ENCODE results near the gene PRPSAP1.

PRPSAP1 gene

DNA sequence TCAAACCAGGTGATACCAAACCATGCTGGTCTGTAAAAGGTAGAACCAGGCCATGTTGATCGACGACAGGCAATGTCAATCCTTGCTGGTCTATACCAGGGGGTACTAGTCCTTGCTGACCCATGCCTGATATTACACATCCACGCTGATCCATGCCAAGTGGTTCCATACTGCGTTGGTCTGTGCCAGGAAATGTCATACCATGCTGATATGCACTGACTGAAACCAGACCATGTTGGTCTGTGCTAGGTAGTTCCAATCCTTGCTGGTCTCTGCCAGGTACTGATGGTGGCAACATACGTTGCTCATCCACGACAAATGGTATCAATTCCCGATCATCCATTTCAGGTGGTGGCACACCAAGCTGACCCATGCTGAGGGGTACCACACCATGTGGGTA, 60.6 kb downstream of the PRPSAP1 start:
- H3K4me3 Mint-ChIP-seq, result no peak overlapping the region
- H3K27me3 Mint-ChIP-seq, result no peaks in the 10 kb centered on the region

GRCh38 chr17:76292567-76292966, 61.1 kb downstream of the PRPSAP1 start:
- H3K4me3 Mint-ChIP-seq, result no peak overlapping the region
- no peaks in the 10 kb centered on the region for H3K27me3 Mint-ChIP-seq
- H3K36me3 Mint-ChIP-seq, result no peaks in the 10 kb centered on the region
- H3K27ac Mint-ChIP-seq, result no peak overlapping the region
- no peaks in the 10 kb centered on the region for H3K4me1 Mint-ChIP-seq (ENCODE audit: low read depth)
- H3K9me3 Mint-ChIP-seq (ENCODE audit: low read depth), result no peaks in the 10 kb centered on the region

More for the DNA sequence above, 60.6 kb downstream of the PRPSAP1 start:
- no peaks in the 10 kb centered on the region for H3K4me1 Mint-ChIP-seq (ENCODE audit: low read depth)
- H3K9me3 Mint-ChIP-seq (ENCODE audit: low read depth), result no peaks in the 10 kb centered on the region
- H3K36me3 Mint-ChIP-seq, result no peaks in the 10 kb centered on the region
- no peak overlapping the region for H3K27ac Mint-ChIP-seq

DNA sequence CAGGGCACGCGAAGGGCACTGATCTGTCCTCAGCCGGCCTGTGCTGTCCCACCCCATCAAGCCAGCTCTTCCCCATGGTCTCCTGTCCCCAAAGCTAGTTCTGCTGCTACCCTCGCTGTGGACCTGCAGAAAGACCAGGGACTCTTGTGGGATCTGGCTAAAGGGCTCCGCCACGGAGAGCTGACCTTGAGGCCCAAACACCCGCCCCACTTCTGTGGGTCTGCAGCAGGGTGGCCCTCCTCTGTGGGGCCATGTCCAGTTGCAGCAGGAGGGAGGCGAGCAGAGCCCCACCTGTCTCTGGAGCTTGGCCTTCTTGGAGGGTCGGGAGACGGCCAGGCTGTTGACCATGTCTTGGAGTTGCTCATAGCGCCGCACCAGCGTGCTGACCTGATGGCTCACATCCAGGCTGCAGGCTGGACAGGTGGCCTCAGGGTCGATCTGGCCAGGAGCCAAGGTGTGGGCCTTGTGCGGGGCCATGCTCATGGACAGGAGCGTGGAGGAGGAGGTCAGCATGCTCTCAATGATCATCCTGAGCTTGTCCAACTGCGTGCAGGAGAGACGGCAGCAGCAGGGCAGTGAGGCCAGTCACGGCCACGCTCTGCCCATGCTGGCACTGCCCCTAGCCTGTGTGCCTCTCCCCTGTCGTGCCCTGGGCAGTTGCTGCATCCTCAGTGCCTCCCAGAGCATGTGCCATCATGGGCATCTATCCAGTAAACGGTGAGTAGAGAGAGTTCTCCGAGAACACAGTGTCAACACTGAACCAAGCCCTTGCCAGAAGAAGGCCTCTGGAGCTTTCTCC, 71.9 kb downstream of the PRPSAP1 start:
- Mint-ChIP-seq H3K27me3 (no peaks in the 10 kb centered on the region), H3K4me3 (no peak overlapping the region), H3K4me1 (ENCODE audit: low read depth) (peaks cover 11% of the 10 kb centered on the region), H3K9me3 (ENCODE audit: low read depth) (no peaks in the 10 kb centered on the region), H3K27ac (no peak overlapping the region), H3K36me3 (no peaks in the 10 kb centered on the region)

DNA sequence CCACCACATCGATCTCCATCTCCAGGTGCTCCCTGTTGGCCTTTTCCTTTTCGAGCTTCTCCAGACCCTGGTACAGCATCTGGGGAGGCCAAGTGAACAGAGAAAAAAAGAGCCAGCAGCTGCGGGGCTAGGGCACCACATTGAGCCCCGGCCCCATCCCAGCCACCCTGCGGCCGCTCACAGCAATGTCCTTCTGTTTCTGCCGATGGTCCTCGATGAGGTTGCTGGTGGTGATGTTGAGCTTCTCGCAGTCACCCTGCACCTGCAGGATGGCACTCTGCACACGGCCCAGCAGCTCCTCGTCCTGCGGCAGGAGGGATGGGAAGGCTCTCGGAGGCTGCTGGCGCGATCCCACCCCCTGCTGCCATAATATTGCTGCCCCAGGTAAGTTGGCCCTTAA, 73.1 kb downstream of the PRPSAP1 start:
- Mint-ChIP-seq H3K4me1 (ENCODE audit: low read depth) (peaks cover 19% of the 10 kb centered on the region), H3K4me3 (no peak overlapping the region), H3K9me3 (ENCODE audit: low read depth) (no peaks in the 10 kb centered on the region), H3K36me3 (no peaks in the 10 kb centered on the region), H3K27ac (no peak overlapping the region), H3K27me3 (no peaks in the 10 kb centered on the region)

DNA sequence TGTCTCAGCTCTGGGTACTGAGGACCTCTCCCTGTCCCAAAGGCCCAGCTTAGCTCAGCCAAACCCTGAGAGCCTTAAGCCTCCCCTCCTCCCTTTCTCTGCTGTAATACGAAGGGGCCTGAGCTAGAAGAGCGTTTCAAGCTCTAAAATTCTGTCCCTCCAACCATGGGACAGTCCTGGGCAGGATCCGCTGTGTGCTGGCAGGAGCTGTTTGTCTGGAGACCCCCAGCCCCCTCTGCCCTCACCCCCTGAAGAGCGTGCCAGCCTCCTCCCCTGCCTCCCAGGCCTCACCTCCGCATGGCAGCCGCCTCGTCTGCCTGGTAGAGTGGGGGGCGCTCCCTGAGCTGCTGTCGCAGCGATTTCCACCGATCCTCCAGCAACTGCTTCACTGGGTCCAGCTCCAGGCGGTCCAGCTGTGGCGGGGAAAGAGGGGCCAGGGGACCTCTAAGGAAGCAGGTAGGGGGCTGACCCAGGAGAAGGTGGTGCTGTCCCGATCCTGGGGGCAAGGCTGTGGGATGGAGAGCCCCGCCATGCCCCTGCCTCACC, 73.9 kb downstream of the PRPSAP1 start:
- H3K9me3 Mint-ChIP-seq (ENCODE audit: low read depth), result no peaks in the 10 kb centered on the region
- peaks cover 26% of the 10 kb centered on the region for H3K4me1 Mint-ChIP-seq (ENCODE audit: low read depth)
- H3K27ac Mint-ChIP-seq, result no peak overlapping the region
- no peaks in the 10 kb centered on the region for H3K27me3 Mint-ChIP-seq
- no peaks in the 10 kb centered on the region for H3K36me3 Mint-ChIP-seq
- no peak overlapping the region for H3K4me3 Mint-ChIP-seq

DNA sequence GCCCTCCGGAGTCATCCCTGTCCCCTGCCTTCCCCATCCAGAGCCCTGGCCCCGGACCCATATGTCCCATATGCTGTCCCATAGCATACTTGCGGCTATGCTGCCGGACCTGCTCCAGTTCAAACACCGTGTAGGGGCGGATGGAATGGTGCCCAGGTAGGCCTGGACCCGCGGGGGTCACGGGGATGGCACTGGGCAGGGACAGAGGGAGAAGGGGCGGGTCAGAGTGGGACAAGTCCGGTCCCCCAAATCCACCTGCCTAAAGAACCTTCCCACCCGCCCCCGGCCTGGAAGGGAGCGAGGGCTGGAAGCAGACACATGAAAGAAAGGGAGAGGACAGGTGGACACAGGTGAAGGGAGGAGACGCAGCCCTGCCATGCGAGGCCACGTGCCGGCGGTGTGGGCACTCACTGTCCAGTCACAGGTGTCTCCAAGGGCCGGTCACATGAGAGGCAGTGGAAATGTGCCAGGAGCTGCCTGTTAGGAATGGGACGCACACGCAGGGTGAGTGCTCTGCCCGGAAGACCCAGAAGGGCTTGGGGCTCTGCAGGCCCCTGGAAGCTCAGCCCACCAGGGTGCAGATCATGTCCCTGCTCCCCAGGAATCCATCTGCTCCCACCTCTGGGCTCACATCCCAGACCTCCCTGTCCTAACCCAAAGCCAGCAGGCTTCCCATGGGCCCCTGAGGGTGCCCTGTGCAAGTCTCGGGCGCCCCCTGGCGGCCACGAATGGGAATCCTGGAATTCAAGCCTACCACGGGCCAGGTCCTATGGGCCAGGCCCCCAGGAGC, 74.6 kb downstream of the PRPSAP1 start:
- Mint-ChIP-seq H3K27ac (no peak overlapping the region), H3K27me3 (no peaks in the 10 kb centered on the region), H3K4me3 (no peak overlapping the region), H3K4me1 (ENCODE audit: low read depth) (peaks cover 32% of the 10 kb centered on the region), H3K36me3 (no peaks in the 10 kb centered on the region), H3K9me3 (ENCODE audit: low read depth) (no peaks in the 10 kb centered on the region)

DNA sequence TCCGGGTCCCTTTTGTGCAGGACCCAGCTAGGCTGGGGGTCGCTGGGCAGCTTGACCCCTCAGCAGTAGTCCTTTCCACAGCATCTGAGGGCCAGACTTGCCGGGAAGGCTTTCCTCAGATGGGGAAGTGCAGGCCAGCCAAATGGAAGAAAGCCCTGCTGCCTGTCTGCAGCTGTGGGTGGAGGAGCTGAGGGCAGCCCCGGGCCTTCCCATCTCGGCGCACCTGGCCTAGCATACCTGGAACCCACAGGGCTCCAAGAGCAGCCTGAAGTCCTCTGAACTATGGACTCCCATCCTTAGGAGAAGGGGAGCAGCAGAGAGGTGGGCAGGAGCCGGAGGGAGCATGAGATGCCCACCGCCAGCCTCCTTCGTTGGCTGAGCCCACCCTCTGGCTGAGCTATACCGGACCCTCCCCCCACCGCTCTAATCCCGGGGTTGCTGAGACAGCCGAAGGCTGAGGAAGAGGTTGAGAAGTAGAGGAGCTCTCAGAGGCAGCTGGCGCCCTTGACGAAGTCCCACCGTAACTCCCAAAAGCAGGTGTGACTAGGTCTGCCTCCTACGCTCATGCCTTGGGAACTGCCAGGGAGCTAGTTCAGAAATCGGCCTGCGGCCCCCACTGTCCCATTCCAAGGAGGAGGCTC, 75.3 kb downstream of the PRPSAP1 start:
- H3K4me1 Mint-ChIP-seq (ENCODE audit: low read depth), result peaks cover 39% of the 10 kb centered on the region
- no peak overlapping the region for H3K4me3 Mint-ChIP-seq
- H3K27ac Mint-ChIP-seq, result no peak overlapping the region
- H3K36me3 Mint-ChIP-seq, result no peaks in the 10 kb centered on the region
- H3K9me3 Mint-ChIP-seq (ENCODE audit: low read depth), result no peaks in the 10 kb centered on the region
- no peaks in the 10 kb centered on the region for H3K27me3 Mint-ChIP-seq

- Mint-ChIP-seq H3K36me3 (no peaks in the 10 kb centered on the region), H3K27ac (peak overlapping the region; percentile 50), H3K4me3 (no peak overlapping the region), H3K9me3 (ENCODE audit: low read depth) (no peaks in the 10 kb centered on the region), H3K4me1 (ENCODE audit: low read depth) (peaks cover 43% of the 10 kb centered on the region), H3K27me3 (no peaks in the 10 kb centered on the region)
These were observed 76.1 kb downstream of the PRPSAP1 start for GRCh38 chr17:76277300-76278267.

- peaks cover 43% of the 10 kb centered on the region for H3K4me1 Mint-ChIP-seq (ENCODE audit: low read depth)
- no peaks in the 10 kb centered on the region for H3K27me3 Mint-ChIP-seq
- H3K36me3 Mint-ChIP-seq, result no peaks in the 10 kb centered on the region
- H3K27ac Mint-ChIP-seq, result peak overlapping the region; percentile 58
- no peak overlapping the region for H3K4me3 Mint-ChIP-seq
- no peaks in the 10 kb centered on the region for H3K9me3 Mint-ChIP-seq (ENCODE audit: low read depth)
These were observed 77.0 kb downstream of the PRPSAP1 start for GRCh38 chr17:76276461-76277299.

DNA sequence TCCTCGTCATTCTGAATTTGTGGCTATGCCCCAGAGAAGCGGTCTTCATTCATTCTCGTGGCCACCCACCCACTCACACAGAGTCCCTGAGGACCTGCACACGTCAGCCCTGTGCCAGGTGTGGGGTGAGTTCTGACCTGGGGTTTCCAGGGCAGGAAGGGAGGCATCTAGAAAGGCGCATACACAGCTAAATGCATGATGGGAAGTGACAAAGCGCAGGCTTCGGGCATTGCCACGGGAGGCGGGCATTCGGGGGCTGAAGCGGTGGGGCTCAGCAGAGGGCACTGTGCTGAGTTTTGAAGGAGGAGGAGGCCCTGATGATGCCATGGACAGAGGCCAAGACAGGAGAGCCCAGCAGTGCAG, 77.7 kb downstream of the PRPSAP1 start:
- Mint-ChIP-seq H3K9me3 (ENCODE audit: low read depth) (no peaks in the 10 kb centered on the region), H3K27ac (no peak overlapping the region), H3K36me3 (no peaks in the 10 kb centered on the region), H3K4me1 (ENCODE audit: low read depth) (peaks cover 48% of the 10 kb centered on the region), H3K27me3 (no peaks in the 10 kb centered on the region), H3K4me3 (no peak overlapping the region)

DNA sequence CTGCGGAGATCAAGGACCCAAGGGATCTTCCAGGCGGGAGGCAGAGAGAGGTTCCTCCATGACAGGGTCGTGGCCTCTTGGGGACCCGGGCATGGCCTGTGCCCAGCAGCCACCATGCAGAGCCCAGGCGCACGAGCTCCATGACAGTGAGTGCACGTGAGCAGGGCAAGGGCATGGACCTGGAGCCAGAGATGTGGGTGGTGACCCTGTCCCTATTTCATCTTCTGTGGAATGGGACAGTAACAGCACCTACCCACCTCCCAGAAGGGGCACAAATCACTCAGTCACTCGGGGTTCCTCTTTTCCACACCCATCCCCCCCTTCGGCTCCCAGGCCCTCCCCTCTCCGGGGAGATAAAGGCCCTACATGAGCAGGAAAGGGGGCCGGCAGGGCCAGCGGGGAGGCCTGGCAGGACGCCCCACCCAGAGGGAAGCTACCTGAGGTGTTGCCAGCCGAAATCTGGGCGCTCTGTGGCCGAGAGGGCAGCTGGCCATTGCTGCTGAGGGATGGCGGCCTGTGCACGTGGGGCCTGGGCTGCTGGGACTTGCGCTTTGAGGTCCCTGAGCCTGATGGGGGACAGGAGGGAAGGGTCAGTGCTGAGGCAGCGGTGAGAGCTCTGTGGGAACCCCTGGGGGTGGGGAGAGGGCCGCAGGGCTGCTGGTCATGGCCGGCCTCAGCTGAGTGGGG, 78.2 kb downstream of the PRPSAP1 start:
- Mint-ChIP-seq H3K27ac (no peak overlapping the region), H3K27me3 (no peaks in the 10 kb centered on the region), H3K9me3 (ENCODE audit: low read depth) (no peaks in the 10 kb centered on the region), H3K4me1 (ENCODE audit: low read depth) (peaks cover 52% of the 10 kb centered on the region), H3K4me3 (no peak overlapping the region), H3K36me3 (no peaks in the 10 kb centered on the region)

GRCh38 chr17:76274112-76274956, 79.4 kb downstream of the PRPSAP1 start:
- Mint-ChIP-seq H3K36me3 (no peaks in the 10 kb centered on the region), H3K4me1 (ENCODE audit: low read depth) (peaks cover 60% of the 10 kb centered on the region), H3K4me3 (peak overlapping the region; percentile 38), H3K27ac (peak overlapping the region; percentile 93), H3K27me3 (no peaks in the 10 kb centered on the region), H3K9me3 (ENCODE audit: low read depth) (no peaks in the 10 kb centered on the region)

Data from activated naive CD8-positive, alpha-beta T cell (primary cell).